Activated naive CD4-positive, alpha-beta T cell treated with anti-CD3 and anti-CD28 coated beads, Interleukin-2, amount 50 U/mL, for 72 hours (primary cell): Measurements from ENCODE around the gene MAPK11. TPM values are rescaled to one million over a fixed set of nuclear protein-coding genes. Genes with fewer than 3 reads are reported as not detected.

ENCODE experiments used
- ATAC-seq, 2 donors: fragments of 150-1000 bp; cut with Tn5 transposase; 2 replicates each; pipeline ENCODE4 v1.10.0; 2021; ENCODE audit warnings: mild to moderate bottlenecking in 2 of 2, moderate library complexity in 2 of 2
- DNase-seq, 2 donors: peaks; one replicate each; pipeline ENCODE4 v3.0.0; 2021 to 2022; ENCODE audit warnings: low spot score in 2 of 2
- H3K27ac Mint-ChIP-seq, 2 donors: one replicate each; pipeline ENCODE4 v1.8.0; 2022; ENCODE audit warnings: mild to moderate bottlenecking in 2 of 2, mixed read lengths in 2 of 2
- H3K36me3 Mint-ChIP-seq, 2 donors: one replicate each; pipeline ENCODE4 v1.8.0; 2022; ENCODE audit warnings: mixed read lengths in 2 of 2
- H3K9me3 Mint-ChIP-seq, 2 donors: one replicate each; pipeline ENCODE4 v1.8.0; 2022; ENCODE audit warnings: mixed read lengths in 2 of 2
- total RNA-seq, 2 donors: library from RNA; stranded (reverse); gene quantifications; one replicate each; pipeline ENCODE4 v1.2.3, GENCODE V29; 2022

Gene MAPK11
- total RNA-seq, 2 donors from 2014 or later = 15.6 to 25.7 TPM

- DNase-seq = peak; percentile 79 to 89
- Mint-ChIP-seq H3K27ac (peak within 1 kb of the TSS in 1 of 2 donors; percentile 81), H3K9me3 (no peaks in the 10 kb centered on the region), H3K36me3 (no peaks in the 10 kb centered on the region)
- ATAC-seq = peak; percentile 82 to 91
Measured at GRCh38 chr22:50250555-50251476, 19.4 kb downstream of the MAPK11 start, which contains the start of gene HDAC10. Gene HDAC10 (minus strand): TSS chr22:50251265. CDS start chr22:50251032, 233 bp downstream.

GRCh38 chr22:50250249-50250554, 20.0 kb downstream of the MAPK11 start:
- no peak overlapping the region for H3K27ac Mint-ChIP-seq
- H3K9me3 Mint-ChIP-seq = no peaks in the 10 kb centered on the region
- ATAC-seq = no peak
- DNase-seq = no peak
- H3K36me3 Mint-ChIP-seq = peaks cover under 1% of the 10 kb centered on the region in 2 donors

GRCh38 chr22:50249341-50250248, 20.6 kb downstream of the MAPK11 start:
- no peak for DNase-seq

GRCh38 chr22:50248196-50249081, 21.7 kb downstream of the MAPK11 start:
- ATAC-seq (no peak), DNase-seq (no peak)
- Mint-ChIP-seq H3K36me3 (peaks cover 17% of the 10 kb centered on the region in 2 donors), H3K27ac (peak overlapping the region in 1 of 2 donors; percentile 85), H3K9me3 (no peaks in the 10 kb centered on the region)

More at GRCh38 chr22:50249341-50250248, 20.6 kb downstream of the MAPK11 start:
- peaks cover 7% of the 10 kb centered on the region in 2 donors for H3K36me3 Mint-ChIP-seq
- no peak overlapping the region for H3K27ac Mint-ChIP-seq
- H3K9me3 Mint-ChIP-seq = no peaks in the 10 kb centered on the region
- ATAC-seq = no peak

- DNase-seq = no peak
- H3K36me3 Mint-ChIP-seq = peaks cover 17% of the 10 kb centered on the region in 2 donors
Measured at GRCh38 chr22:50247748-50248147, 22.4 kb downstream of the MAPK11 start.

GRCh38 chr22:50246242-50247175, 23.7 kb downstream of the MAPK11 start:
- Mint-ChIP-seq H3K27ac (peak overlapping the region in 1 of 2 donors; percentile 90), H3K9me3 (no peaks in the 10 kb centered on the region), H3K36me3 (peaks cover 17% of the 10 kb centered on the region in 2 donors)
- DNase-seq (no peak), ATAC-seq (no peak)

More at GRCh38 chr22:50247748-50248147, 22.4 kb downstream of the MAPK11 start:
- peak overlapping the region in 1 of 2 donors; percentile 85 for H3K27ac Mint-ChIP-seq
- H3K9me3 Mint-ChIP-seq = no peaks in the 10 kb centered on the region
- no peak for ATAC-seq

- DNase-seq (no peak), ATAC-seq (peak in 1 of 2 donors; percentile 2)
- peaks cover 17% of the 10 kb centered on the region in 2 donors for H3K36me3 Mint-ChIP-seq
- H3K9me3 Mint-ChIP-seq = no peaks in the 10 kb centered on the region
- peak overlapping the region; percentile 90 to 100 for H3K27ac Mint-ChIP-seq
Measured at GRCh38 chr22:50245214-50246072, 24.7 kb downstream of the MAPK11 start.

GRCh38 chr22:50244420-50245213, 25.6 kb downstream of the MAPK11 start, which contains the start of gene TUBGCP6:
Gene TUBGCP6 (minus strand): TSS chr22:50245023. CDS start chr22:50244459, 564 bp downstream.
- peak; percentile 91 to 93 for DNase-seq
- peaks cover 17% of the 10 kb centered on the region in 2 donors for H3K36me3 Mint-ChIP-seq
- no peaks in the 10 kb centered on the region for H3K9me3 Mint-ChIP-seq
- H3K27ac Mint-ChIP-seq = peak within 1 kb of the TSS; percentile 90 to 100
- ATAC-seq = peak; percentile 89 to 93

GRCh38 chr22:50243685-50244419, 26.3 kb downstream of the MAPK11 start:
- H3K27ac Mint-ChIP-seq = peak overlapping the region; percentile 90 to 100
- ATAC-seq = no peak
- no peak for DNase-seq
- H3K9me3 Mint-ChIP-seq = no peaks in the 10 kb centered on the region
- peaks cover 17% of the 10 kb centered on the region in 2 donors for H3K36me3 Mint-ChIP-seq

- peaks cover 17% of the 10 kb centered on the region in 2 donors for H3K36me3 Mint-ChIP-seq
- ATAC-seq (no peak), DNase-seq (no peak)
- no peaks in the 10 kb centered on the region for H3K9me3 Mint-ChIP-seq
- H3K27ac Mint-ChIP-seq = peak overlapping the region in 1 of 2 donors; percentile 41
Measured at GRCh38 chr22:50242406-50242949, 27.7 kb downstream of the MAPK11 start.

- no peaks in the 10 kb centered on the region for H3K9me3 Mint-ChIP-seq
- H3K27ac Mint-ChIP-seq = no peak overlapping the region
- ATAC-seq (no peak), DNase-seq (no peak)
- H3K36me3 Mint-ChIP-seq = peaks cover 2 to 21% of the 10 kb centered on the region in 2 donors
Measured at GRCh38 chr22:50238755-50239154, 31.4 kb downstream of the MAPK11 start.

- no peak for DNase-seq
- Mint-ChIP-seq H3K27ac (peak overlapping the region in 1 of 2 donors; percentile 54), H3K36me3 (peaks cover 0 to 21% of the 10 kb centered on the region in 2 donors), H3K9me3 (no peaks in the 10 kb centered on the region)
- no peak for ATAC-seq
Measured at GRCh38 chr22:50236731-50237409, 33.3 kb downstream of the MAPK11 start.
